SU-DHL-6 (cell line): Measurements from ENCODE around the gene CHSY3.

Source experiments
- H2AFZ ChIP-seq: fragments of 200-600 bp; sonication (generic); 2 replicates; pipeline ENCODE4 v1.6.1; 2014; ENCODE audit warnings: low read depth, mild to moderate bottlenecking, moderate library complexity, mixed read lengths, antibody characterized with exemption, low read length; ENCODE audit not compliant: severe bottlenecking
- H3F3A ChIP-seq: fragments of 200-600 bp; shearing (Covaris generic); 2 replicates; pipeline ENCODE4 v1.6.0; 2016; ENCODE audit warnings: antibody characterized with exemption, mild to moderate bottlenecking; ENCODE audit not compliant: insufficient read depth
- H3K27ac ChIP-seq: fragments of 200-600 bp; sonication (generic); 2 replicates; pipeline ENCODE4 v1.5.1; 2016; ENCODE audit warnings: low read depth, mild to moderate bottlenecking, low read length, moderate library complexity, mixed read lengths
- H3K27me3 ChIP-seq: fragments of 200-600 bp; sonication (generic), shearing (Covaris generic); 2 replicates; pipeline ENCODE4 v1.6.0; 2014; ENCODE audit warnings: mild to moderate bottlenecking, low read length
- H3K36me3 ChIP-seq: fragments of 200-600 bp; sonication (generic); 2 replicates; pipeline ENCODE4 v1.6.1; 2014; ENCODE audit warnings: mild to moderate bottlenecking, low read length, mixed read lengths
- H3K4me2 ChIP-seq: fragments of 300-600, 200-600 bp; shearing (Covaris generic), sonication (generic); 2 replicates; pipeline ENCODE4 v1.6.0; 2014; ENCODE audit warnings: low read length, low read depth, mild to moderate bottlenecking; ENCODE audit not compliant: poor library complexity, severe bottlenecking
- H3K4me3 ChIP-seq: fragments of 200-600 bp; sonication (generic); 2 replicates; pipeline ENCODE4 v1.5.1; 2014; ENCODE audit warnings: antibody characterized with exemption, low read length, mild to moderate bottlenecking, mixed read lengths; ENCODE audit not compliant: insufficient read depth, poor library complexity, severe bottlenecking
- H3K79me2 ChIP-seq: fragments of 200-600 bp; sonication (generic); 2 replicates; pipeline ENCODE4 v1.6.1; 2014; ENCODE audit warnings: mild to moderate bottlenecking, low read length, moderate library complexity; ENCODE audit not compliant: insufficient read depth
- H3K9ac ChIP-seq: fragments of 200-600 bp; sonication (generic); 2 replicates; pipeline ENCODE4 v1.7.0; 2014; ENCODE audit warnings: mild to moderate bottlenecking, low read length
- H3K9me2 ChIP-seq: fragments of 200-600 bp; sonication (generic); replicated peaks from 2 replicates; pipeline ENCODE4 v1.6.1; 2014; ENCODE audit warnings: low read length; ENCODE audit not compliant: insufficient read depth
- H3K9me3 ChIP-seq: fragments of 200-600 bp; sonication (generic); 2 replicates; pipeline ENCODE4 v1.6.1; 2014; ENCODE audit warnings: low read length, mixed read lengths; ENCODE audit not compliant: insufficient read depth
- H4K20me1 ChIP-seq: fragments of 200-600 bp; sonication (generic); 2 replicates; pipeline ENCODE4 v1.6.1; 2014; ENCODE audit warnings: low read depth, mild to moderate bottlenecking, antibody characterized with exemption, low read length, moderate library complexity, mixed read lengths
- CTCF ChIP-seq: fragments of 200-600 bp; sonication (generic); IDR thresholded peaks from one replicate; pipeline ENCODE4 v1.5.1; 2017; ENCODE audit warnings: antibody characterized with exemption, mild to moderate bottlenecking, low read length, moderate library complexity; ENCODE audit not compliant: insufficient read depth, poor library complexity, severe bottlenecking
- EZH2phosphoT487 ChIP-seq: fragments of 200-600 bp; sonication (generic), shearing (Covaris generic); conservative IDR thresholded peaks from 2 replicates; pipeline ENCODE4 v1.6.1; 2018; ENCODE audit warnings: mild to moderate bottlenecking, antibody characterized with exemption, low read length, moderate library complexity, mixed read lengths

The CHSY3 gene

DNA sequence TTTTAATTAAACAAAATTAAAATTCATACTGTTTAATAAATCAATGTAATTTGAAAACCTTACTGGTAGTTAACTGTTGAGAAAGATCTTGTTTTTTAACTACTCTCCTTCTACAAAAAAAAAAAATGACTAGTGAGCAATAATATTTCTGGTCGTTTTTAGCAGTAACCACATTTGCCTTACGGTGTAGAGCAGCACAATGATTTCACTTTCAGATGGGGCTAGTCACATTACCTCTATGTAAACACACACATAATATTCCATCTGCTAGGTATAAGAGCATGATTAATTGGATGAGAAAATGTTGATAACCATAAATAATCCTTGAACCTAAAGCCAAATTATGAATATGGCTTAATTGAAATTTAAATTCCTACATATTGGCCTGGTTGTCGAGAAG lies 198.1 kb downstream of the CHSY3 start:
- TF ChIP-seq EZH2phosphoT487 (no peak), CTCF (no peak)
- Histone ChIP-seq H3K9me3 (no peaks in the 10 kb centered on the region), H3K79me2 (no peaks in the 10 kb centered on the region), H4K20me1 (no peaks in the 10 kb centered on the region), H3K27me3 (no peaks in the 10 kb centered on the region), H3K9me2 (no peaks in the 10 kb centered on the region), H3K36me3 (no peaks in the 10 kb centered on the region), H3K4me3 (no peak overlapping the region), H3K9ac (no peak overlapping the region), H3F3A (no peaks in the 10 kb centered on the region), H3K27ac (no peak overlapping the region), H2AFZ (no peak overlapping the region), H3K4me2 (no peak overlapping the region)

DNA sequence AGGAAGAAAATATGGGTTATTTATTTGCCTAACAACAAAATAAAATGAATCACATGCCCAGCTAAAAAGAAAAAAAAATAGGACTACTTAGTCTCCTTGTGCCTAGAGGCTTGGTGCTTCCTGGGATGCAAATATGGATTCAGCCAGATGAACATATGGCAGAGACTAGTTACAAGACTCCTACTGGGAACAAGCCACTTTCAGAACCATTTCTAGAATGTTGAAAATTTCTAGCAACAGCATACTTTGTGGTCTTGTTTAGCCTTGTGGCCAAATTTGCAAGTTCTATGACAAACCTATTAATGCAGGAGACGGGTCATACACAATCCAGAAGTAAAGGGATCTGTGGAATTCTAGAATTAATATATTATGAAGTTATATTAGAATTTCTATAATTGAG lies 198.7 kb downstream of the CHSY3 start:
- Histone ChIP-seq H3K27ac (no peak overlapping the region), H3F3A (no peaks in the 10 kb centered on the region), H3K36me3 (no peaks in the 10 kb centered on the region), H2AFZ (no peak overlapping the region), H3K9me2 (no peaks in the 10 kb centered on the region), H3K27me3 (no peaks in the 10 kb centered on the region), H3K9ac (no peak overlapping the region), H3K79me2 (no peaks in the 10 kb centered on the region), H4K20me1 (no peaks in the 10 kb centered on the region), H3K9me3 (no peaks in the 10 kb centered on the region), H3K4me2 (no peak overlapping the region), H3K4me3 (no peak overlapping the region)
- TF ChIP-seq CTCF (no peak), EZH2phosphoT487 (no peak)

DNA sequence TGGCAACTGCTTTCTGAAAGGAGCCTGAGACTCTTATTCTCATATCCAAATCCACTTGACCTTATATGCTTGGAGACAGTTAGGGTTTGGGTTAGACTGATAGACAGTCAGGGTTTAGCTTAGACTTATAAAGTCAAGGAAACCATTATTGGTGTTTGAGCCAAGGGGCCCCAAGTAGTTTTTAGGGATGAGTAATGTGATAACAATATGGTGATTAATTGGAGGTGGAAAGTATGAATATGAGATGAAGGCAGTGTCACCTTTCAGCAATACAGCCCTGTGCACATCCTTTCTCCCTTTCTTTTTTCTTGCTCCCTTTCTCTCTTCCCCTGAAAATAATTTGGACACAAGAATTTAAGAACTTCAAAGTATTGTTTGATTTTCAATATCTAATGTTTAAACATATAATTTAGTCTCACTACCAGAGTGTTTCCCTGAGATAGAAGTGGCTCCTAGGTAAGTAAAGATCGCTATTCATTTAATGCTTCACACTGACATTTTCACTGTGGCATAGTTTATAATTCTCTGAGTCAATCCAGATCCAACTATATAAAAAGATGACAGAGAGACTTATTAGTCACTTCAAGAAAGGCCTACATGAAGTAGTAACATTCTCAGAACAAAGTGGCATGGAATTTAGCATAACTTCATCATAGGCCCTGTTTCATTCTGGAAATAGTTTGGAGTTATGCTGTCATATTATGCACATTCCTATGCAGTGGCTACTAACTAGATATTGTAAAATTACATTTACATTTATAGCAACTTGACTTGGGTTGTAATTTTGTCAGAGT lies 200.8 kb downstream of the CHSY3 start:
- no peak overlapping the region for H2AFZ ChIP-seq
- H3F3A ChIP-seq: no peaks in the 10 kb centered on the region
- no peak for TF ChIP-seq EZH2phosphoT487
- TF ChIP-seq CTCF: no peak

More for the DNA sequence above, 200.8 kb downstream of the CHSY3 start:
- Histone ChIP-seq H3K9me2 (no peaks in the 10 kb centered on the region), H3K9me3 (no peaks in the 10 kb centered on the region), H3K4me2 (no peak overlapping the region), H3K79me2 (no peaks in the 10 kb centered on the region), H3K36me3 (no peaks in the 10 kb centered on the region), H4K20me1 (no peaks in the 10 kb centered on the region), H3K4me3 (no peak overlapping the region), H3K27ac (no peak overlapping the region), H3K27me3 (no peaks in the 10 kb centered on the region), H3K9ac (no peak overlapping the region)
